NCI-H2029 (cell line): Measurements from ENCODE around the gene RAD51.
"Not testable (repeated sequence)": the region's sequence is repeated elsewhere in the genome, so short reads cannot be mapped to it uniquely, and the experiment has no call there.

Experiments used
- DNase-seq: peaks from one replicate; lab custom pipeline; 2025; lab: John Stamatoyannopoulos, UW

RAD51 gene

GRCh38 chr15:40694688-40695468 is at the start of gene RAD51:
RAD51 (plus strand) TSS chr15:40695174; CDS start chr15:40698759, 3,585 bp downstream.
- peak; percentile 63 for DNase-seq

DNA sequence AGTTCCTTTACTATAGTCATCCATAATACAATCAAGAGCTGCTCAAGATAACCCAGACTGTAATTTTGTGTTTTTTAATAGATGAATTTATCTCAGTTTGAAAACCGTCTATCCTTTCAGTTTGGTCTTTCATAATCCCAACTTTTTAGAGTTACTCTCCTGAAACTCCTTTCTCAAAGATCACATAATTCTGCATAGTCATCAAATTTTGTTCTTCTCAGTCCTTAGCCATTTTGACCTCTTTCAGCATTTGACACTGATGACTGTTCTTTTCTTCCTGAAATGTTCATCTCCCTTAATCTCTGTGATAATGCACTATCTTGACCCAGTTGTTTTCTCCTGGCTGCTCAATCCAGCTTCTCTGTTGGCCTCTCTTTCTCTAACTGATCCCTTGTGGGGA is 47.5 kb upstream of the RAD51 start:
- DNase-seq, result no peak

DNA sequence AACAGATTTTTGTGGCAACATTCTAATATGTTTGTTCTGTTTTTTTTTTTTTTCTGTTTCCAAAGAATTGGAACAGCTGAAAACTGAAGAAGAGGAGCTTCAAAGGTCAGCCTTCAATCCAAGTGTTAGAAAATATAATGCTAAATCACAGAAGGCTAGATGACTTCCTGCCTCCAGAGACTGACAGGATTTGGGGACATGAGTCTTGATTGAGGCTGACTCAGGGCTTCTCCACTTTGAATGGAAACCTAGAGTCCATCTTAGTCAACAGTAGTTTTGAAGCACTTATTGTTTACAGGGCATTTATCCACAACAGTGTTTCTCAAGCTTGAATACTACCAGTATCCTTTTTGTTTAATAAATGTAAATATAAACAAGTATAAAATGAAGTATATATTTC is 44.5 kb upstream of the RAD51 start:
- DNase-seq, result no peak

DNA sequence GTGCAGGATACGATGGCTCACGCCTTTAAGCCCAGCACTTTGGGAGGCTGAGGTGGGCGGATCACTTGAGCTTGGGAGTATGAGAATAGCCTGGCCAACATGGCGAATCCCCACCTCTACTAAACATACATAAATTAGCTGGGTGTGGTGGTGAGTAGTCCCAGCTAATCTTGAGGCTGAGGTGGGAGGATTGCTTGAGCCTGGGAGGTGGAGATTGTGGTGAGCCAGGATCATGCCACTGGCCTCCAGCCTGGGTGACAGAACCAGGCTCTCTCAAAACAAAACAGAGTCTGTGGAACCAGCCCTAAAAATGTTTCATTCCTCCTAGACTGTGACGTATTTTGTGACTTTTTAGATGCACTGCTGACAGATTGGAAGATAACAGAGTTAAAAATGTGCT is 34.3 kb upstream of the RAD51 start:
- no peak for DNase-seq

DNA sequence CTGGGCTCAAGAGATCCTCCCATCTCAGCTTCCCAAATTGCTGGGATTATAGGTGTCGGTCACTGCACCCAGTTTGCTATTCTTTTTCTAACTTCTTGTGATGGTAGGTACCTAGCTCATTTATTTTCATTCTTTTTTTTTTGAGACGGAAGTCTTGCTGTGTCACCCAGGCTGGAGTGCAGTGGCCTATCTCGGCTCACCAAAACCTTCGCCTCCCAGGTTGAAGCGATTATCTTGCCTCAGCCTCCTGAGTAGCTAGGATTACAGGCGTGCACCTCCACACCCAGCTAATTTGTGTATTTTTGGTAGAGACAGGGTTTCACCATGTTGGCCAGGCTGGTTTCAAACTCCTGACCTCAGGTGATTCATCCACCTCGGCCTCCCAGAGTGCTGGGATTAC is 30.1 kb upstream of the RAD51 start:
- no peak for DNase-seq

GRCh38 chr15:40676290-40676689 is 18.7 kb upstream of the RAD51 start:
- DNase-seq, result not testable (repeated sequence)

GRCh38 chr15:40676906-40677305 is 18.1 kb upstream of the RAD51 start:
- not testable (repeated sequence) for DNase-seq

- no peak for DNase-seq
Observed at GRCh38 chr15:40680151-40680550, 14.8 kb upstream of the RAD51 start.

DNA sequence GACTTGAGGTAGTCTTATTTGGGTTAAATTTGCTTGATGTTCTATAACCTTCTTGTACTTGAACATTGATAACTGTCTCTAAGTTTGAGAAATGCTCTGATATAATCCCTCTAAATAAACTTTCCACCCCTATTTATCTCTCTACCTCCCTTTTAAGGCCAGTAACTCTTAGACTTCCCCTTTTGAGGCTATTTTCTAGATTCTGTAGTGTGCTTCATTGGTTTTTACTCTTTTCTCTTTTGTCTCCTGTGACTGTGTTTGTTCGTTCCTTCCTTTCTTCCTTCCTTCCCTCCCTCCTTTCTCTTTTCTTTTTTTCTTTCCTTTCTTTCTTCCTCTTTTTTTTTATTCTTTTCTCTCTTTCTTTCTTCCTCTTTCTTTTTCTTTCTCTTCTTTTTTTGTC is 14.0 kb upstream of the RAD51 start:
- not testable (repeated sequence) for DNase-seq

DNA sequence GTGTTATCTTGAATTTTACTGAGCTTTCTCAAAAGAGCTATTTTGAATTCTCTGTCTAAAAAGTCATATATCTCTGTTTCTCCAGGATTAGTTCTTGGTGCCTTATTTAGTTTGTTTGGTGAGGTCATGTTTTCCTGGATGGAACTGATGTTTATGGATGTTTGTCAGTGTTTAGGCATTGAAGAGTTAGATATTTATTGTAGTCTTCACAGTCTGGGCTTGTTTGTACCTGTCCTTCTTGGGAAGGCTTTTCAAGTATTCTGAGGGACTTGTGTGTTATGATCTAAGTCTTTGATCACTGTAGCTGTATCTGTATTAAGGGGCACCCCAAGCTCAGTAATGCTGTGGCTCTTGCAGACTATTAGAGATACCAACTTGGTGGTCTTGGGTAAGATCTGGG is 10.6 kb upstream of the RAD51 start:
- no peak for DNase-seq

- DNase-seq, result no peak
Observed at GRCh38 chr15:40685376-40685775, 9.6 kb upstream of the RAD51 start.

DNA sequence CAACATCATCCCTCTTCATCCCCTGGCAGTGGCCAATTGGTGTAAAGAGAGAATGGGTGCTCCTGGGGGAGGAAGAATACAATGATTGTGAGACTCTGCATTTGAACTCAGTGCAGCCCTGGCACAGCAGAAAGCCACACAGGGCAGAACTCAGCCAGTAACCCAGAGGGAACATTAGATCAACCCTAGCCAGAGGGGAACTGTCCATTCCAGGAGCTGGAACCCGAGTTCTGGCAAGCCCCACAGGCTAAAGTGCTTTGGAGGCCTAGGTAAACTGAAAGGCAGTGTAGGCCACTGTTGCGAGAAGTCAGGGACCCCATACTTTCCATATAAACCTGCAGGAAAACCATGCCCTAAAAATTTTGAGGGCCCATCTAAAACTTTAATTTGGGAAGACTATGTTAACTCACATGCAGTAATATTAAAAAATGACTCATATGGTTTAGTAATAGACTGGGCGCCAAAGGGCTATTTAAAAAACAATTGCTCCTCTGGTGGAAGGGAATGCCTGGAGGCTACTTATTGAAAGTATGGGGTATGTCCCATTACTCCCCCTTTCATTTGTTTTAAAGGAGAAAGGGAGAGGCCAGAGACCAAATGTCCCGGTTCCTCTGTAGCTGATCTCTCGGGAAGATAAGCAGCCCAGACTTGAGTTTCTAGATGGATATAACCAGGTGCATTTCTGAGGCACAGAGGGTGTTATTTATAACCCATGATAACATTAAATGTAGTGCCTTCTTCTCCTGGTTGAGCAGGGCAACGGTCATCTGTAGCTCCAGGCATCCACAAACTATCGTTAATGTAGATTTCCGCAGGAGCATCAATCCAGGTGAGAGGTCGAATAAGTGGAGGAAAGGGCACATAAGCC is 5.8 kb upstream of the RAD51 start:
- no peak for DNase-seq

DNA sequence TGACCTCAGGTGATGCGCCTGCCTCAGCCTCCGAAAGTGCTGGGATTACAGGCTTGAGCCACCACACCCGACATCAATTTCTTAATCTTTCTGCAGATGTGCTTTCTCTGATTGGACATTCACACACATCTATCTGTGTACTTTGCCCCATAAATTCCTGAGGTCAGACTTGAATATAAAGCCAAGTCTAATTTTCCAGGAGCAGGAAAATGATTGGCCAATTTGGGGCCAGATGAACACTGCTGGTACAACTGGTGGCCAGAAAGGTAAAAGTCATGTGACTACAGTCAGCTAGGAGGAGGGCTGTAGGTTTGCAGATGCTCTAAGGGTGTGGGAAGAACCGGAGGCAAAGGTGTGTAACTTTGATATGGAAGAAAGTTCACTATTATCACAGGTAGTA is 3.2 kb upstream of the RAD51 start:
- DNase-seq, result no peak

- no peak for DNase-seq
Observed at GRCh38 chr15:40693904-40694687, 878 bp upstream of the RAD51 start.

DNA sequence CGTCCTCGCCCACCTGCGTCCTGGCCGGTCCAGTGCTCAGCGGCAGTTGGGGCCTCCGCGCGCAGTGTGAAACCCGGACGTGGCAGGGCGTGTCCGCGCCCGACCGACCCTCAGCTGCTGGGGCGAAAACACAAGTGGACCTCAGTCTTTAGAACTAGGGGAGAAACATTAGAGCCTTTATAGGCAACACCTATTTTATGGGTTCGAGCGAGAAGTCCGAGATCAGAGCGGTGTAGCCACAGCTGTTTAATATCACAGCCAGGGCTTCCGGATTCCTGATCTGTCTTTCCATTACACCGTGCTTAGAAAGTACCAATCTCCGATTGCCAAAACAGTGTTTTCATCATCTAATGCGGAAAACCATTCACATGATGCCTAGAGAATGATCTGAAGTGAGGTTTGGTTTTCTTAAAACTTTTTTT is 506 bp downstream of the RAD51 start:
- DNase-seq, result no peak

DNA sequence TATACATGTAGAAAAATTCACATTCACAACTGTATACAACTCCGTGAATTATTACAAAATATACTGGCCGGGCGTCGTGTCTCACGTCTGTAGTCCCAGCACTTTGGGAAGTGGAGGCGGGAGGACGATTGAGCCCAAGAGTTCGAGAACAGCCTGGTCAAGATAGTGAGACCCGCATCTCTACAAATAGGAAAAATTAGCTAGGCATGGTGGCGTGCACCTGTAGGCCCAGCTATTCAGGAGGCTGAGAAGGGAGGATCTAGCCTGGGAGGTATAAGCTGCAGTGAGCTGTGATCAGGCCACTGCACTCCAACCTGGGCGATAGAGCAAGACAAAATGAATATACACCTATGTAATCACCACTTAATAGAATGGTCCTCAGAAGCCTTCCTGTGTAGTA is 1.3 kb downstream of the RAD51 start:
- no peak for DNase-seq

DNA sequence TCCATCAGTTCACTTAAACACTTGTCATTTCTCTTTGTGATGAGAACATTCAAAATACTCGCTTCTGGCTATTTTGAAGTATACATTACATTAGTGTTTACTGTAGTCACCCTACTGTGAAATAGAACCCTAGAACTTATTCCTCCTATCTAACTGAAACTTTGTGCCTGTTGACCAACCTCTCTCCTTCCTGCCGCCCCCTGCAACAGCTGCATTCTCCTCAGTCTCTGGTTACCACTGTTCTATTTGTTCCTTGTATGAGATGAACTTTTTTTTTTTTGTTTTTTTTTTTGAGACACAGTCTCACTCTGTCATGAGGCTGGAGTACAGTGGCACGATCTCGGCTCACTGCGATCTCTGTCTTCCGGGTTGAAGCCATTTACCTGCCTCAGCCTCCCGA is 2.9 kb downstream of the RAD51 start:
- DNase-seq, result no peak

- no peak for DNase-seq
Observed at GRCh38 chr15:40702077-40702476, 7.1 kb downstream of the RAD51 start.

DNA sequence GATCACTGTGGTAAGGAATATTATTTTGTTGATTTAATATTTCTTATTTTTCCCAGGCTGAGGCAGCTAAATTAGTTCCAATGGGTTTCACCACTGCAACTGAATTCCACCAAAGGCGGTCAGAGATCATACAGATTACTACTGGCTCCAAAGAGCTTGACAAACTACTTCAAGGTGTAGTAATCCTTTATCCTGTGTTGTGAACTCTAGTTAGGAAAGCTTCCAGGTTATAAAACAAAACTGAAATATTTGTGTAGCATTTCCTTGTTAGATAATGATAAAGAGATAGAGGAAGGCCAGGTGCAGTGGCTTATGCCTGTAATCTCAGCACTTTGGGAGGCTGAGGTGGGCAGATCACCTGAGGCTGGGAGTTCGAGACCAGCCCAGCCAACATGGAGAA is 11.1 kb downstream of the RAD51 start:
- no peak for DNase-seq

DNA sequence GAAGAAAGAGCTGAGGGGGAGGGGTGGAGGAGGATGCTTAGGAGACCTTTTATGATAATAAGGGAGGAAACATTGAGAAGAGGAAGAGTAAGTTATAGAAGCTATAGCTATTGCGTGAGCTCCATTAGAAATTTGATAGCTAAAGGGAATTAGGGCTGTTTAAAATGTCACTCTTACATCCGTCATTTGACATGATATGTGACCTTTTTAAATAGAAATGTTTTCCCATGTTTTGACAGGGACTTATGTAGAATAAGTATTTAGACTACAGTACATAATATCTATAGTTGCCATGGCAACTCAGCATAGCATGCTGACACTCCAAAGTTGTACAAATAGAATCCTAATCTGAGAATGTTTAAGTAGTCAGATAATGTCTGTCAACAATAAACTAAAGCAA is 19.2 kb downstream of the RAD51 start:
- DNase-seq, result no peak

DNA sequence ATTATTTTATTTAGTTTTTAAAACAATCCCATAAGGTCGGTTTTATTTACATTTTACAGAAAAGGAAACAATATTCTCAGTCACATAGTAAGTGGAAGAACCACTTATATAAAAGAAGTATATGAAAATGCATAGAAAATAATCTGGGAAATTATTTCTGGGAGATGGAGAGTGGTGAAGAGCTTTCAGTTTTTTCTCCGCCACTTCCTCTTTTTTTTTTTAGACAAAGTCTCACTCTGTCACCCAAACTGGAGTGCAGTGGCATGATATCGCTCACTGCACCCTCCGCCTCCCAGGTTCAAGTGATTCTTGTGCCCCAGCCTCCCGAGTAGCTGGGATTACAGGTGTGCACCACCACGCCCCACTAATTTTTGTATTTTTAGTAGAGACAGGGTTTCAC is 21.2 kb downstream of the RAD51 start:
- no peak for DNase-seq

GRCh38 chr15:40721701-40722100 is 26.7 kb downstream of the RAD51 start:
- DNase-seq, result no peak

DNA sequence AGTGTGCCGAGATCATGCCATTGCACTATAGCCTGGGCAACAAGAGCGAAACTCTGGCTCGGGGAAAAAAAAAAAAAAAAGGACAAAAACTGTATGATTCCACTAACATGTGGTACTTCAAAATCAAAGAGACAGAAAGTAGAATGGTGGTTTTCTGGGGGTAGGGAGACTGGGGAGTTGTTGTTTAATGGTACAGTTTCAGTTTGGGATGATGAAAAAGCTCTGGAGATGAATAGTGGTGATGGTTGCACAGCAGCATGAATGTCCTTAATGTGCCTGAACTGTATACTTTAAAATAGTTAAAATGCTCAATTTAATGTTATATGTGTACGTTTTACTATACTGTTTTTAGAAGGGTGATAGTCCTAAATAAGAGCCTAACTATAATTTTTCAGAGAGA is 27.4 kb downstream of the RAD51 start:
- no peak for DNase-seq
